PFSK-1 (cell line): ENCODE results near the gene NRCAM.

ENCODE experiments used
- POLR2AphosphoS5 ChIP-seq: IDR thresholded peaks from 2 replicates; pipeline ENCODE4 v1.6.1; 2012; ENCODE audit warnings: low read depth, mild to moderate bottlenecking, control low read depth, low read length, moderate library complexity
- SIN3A ChIP-seq: IDR thresholded peaks from 2 replicates; pipeline ENCODE4 v1.6.1; 2012; ENCODE audit warnings: mild to moderate bottlenecking, low read length, moderate library complexity, borderline replicate concordance; ENCODE audit not compliant: insufficient read depth

- TF ChIP-seq POLR2AphosphoS5 (no peak), SIN3A (no peak)
Observed at GRCh38 chr7:108314049-108314448, 142.2 kb downstream of the NRCAM start.
